BJ (cell line): Measurements from ENCODE around the gene PID1. TPM values are rescaled to one million over a fixed set of nuclear protein-coding genes. Genes with fewer than 3 reads are reported as not detected.
"Not testable (repeated sequence)": the region's sequence is repeated elsewhere in the genome, so short reads cannot be mapped to it uniquely, and the experiment has no call there.

Experiments
- CTCF ChIA-PET: fragments of 350-600 bp; formaldehyde crosslinking; extraction: SDS; loops from one replicate; lab custom pipeline; 2021; ENCODE audit warnings: antibody characterized with exemption, inconsistent platforms; lab: Yijun Ruan, JAX
- POLR2A ChIA-PET: fragments of 300-600 bp; sonication (Branson Sonifier 250); formaldehyde crosslinking; extraction: SDS; loops from one replicate; lab custom pipeline; 2021; ENCODE audit warnings: antibody characterized with exemption; lab: Charles Lee
- DNase-seq: peaks from one replicate; pipeline ENCODE4 v3.0.0-alpha.2; 2011; ENCODE audit warnings: low read depth
- H3K27me3 ChIP-seq: 2 replicates; pipeline ENCODE4 v1.6.0; 2011; ENCODE audit warnings: low read length; ENCODE audit not compliant: control insufficient read depth, insufficient read depth
- H3K36me3 ChIP-seq: 2 replicates; pipeline ENCODE4 v1.5.1; 2011; ENCODE audit warnings: low read length; ENCODE audit not compliant: control insufficient read depth, insufficient read depth
- H3K4me3 ChIP-seq: 2 replicates; pipeline ENCODE4 v1.5.1; 2011; ENCODE audit warnings: low read depth, mild to moderate bottlenecking, control low read depth, low read length
- polyA plus RNA-seq: library from polyadenylated mRNA; depleted of rRNA; stranded (reverse); fragments of >200 nt; gene quantifications from 2 replicates; pipeline ENCODE4 v1.2.3, GENCODE V29; 2011
- TF ChIP-seq, protein P1 (sequence below): IDR thresholded peaks from 2 replicates; pipeline ENCODE4 v1.5.1; 2011; ENCODE audit warnings: low read depth, mild to moderate bottlenecking, control low read depth, inconsistent platforms, low read length, moderate library complexity; ENCODE audit not compliant: insufficient read depth

PID1 gene
- polyA plus RNA-seq, 1 experiment: 8.8 TPM

DNA sequence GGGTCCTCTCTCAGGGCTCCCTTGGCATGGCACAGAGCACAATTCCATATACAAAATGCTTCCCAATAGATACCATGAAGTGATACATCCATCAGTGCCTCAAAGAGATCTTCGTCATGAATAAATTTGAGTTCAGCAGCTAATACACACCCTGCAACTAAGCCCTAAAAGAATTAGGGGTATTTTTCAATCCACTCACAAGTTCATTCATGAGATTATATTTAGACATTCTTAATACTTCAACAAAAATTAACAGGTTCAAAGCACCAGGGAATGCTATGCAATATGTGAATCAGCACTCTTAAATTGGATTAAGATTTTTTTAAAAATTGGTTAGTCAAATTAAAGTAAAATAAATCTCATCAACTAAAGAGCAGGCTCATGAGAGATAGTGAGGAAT lies 79.7 kb downstream of the PID1 start:
- TF ChIP-seq, protein P1, sequence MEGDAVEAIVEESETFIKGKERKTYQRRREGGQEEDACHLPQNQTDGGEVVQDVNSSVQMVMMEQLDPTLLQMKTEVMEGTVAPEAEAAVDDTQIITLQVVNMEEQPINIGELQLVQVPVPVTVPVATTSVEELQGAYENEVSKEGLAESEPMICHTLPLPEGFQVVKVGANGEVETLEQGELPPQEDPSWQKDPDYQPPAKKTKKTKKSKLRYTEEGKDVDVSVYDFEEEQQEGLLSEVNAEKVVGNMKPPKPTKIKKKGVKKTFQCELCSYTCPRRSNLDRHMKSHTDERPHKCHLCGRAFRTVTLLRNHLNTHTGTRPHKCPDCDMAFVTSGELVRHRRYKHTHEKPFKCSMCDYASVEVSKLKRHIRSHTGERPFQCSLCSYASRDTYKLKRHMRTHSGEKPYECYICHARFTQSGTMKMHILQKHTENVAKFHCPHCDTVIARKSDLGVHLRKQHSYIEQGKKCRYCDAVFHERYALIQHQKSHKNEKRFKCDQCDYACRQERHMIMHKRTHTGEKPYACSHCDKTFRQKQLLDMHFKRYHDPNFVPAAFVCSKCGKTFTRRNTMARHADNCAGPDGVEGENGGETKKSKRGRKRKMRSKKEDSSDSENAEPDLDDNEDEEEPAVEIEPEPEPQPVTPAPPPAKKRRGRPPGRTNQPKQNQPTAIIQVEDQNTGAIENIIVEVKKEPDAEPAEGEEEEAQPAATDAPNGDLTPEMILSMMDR: no peak
- H3K27me3 ChIP-seq: no peaks in the 10 kb centered on the region
- H3K4me3 ChIP-seq: no peak overlapping the region
- ChIA-PET CTCF (no interaction called here), POLR2A (no interaction called here)
- DNase-seq: no peak
- no peaks in the 10 kb centered on the region for H3K36me3 ChIP-seq

DNA sequence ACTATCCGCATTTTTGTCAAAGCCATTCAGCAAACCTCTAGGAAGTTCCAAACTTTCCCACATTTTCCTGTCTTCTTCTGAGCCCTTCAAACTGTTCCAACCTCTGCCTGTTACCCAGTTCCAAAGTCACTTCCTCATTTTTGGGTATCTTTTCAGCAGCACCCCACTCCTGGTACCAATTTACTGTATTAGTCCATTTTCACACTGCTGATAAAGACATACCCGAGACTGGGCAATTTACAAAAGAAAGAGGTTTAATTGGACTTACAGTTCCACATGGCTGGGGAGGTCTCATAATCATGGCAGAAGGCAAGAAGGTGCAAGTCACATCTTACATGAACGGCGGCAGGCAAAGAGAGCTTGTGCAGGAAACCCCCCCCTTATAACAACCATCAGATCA lies 84.0 kb downstream of the PID1 start:
- DNase-seq, H3K36me3 ChIP-seq, CTCF ChIA-PET, H3K4me3 ChIP-seq, POLR2A ChIA-PET, H3K27me3 ChIP-seq: not testable (repeated sequence)

DNA sequence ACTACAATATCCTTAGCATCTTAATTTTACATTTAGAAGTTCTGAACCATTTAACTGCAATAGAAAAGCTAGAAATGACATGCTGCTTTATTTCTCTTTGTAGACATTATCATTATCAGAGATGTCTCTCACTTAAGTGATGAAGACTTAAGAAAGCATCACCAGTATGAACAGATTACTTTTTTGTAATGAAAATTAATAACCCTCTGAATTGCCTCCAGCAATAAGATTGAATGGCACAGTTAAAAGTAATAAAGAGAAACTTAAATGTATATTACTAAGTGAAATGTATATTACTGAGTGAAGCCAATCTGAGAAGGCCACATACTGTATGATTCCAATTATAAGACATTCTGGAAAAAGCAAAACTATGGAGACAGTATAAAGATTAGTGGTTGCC lies 89.4 kb downstream of the PID1 start:
- H3K4me3 ChIP-seq: no peak overlapping the region
- no peaks in the 10 kb centered on the region for H3K27me3 ChIP-seq
- ChIA-PET CTCF (no interaction called here), POLR2A (no interaction called here)
- DNase-seq: no peak
- H3K36me3 ChIP-seq: no peaks in the 10 kb centered on the region
- TF ChIP-seq, protein P1: no peak

DNA sequence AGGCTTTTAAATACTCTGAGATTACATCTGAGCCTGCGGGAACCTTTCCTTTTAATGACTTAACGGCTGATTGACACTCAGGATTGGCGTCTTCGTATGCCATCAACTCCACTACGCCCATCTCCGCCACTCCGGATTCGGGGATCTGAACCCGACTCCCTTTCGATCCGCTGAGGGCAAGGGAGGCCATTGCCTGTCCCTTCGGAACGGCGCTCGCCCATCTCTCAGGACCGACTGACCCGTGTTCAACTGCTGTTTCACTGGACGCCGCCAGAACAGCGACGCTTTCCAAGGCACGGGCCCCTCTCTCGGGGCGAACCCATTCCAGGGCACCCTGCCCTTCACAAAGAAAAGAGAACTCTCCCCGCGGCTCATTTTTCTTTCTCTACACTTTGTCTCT lies 90.4 kb downstream of the PID1 start:
- TF ChIP-seq, protein P1: no peak
- no peaks in the 10 kb centered on the region for H3K36me3 ChIP-seq
- CTCF ChIA-PET: no interaction called here
- H3K27me3 ChIP-seq: no peaks in the 10 kb centered on the region
- no peak for DNase-seq
- POLR2A ChIA-PET: no interaction called here
- no peak overlapping the region for H3K4me3 ChIP-seq

DNA sequence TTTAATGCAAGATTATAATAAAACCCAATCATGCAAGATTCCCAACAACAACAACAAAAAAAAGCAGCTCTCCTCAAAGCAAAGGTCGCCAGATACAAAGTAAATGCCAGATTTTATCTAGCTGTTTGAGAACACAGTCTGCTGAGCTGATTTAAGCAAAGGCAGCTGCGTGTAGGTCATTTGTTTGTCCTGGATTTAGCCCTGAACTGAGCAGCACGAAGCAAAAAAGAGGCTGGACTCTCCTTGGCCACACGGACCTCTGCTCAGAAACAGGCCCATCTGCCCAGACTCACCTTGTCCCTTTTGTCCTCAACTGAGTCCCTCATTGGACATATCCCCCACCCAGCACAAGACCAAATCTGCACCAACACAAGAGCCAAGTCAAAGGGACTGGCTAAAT lies 91.5 kb downstream of the PID1 start:
- no peak for DNase-seq
- ChIA-PET CTCF (no interaction called here), POLR2A (no interaction called here)
- H3K36me3 ChIP-seq: no peaks in the 10 kb centered on the region
- H3K4me3 ChIP-seq: no peak overlapping the region
- TF ChIP-seq, protein P1: no peak
- no peaks in the 10 kb centered on the region for H3K27me3 ChIP-seq

DNA sequence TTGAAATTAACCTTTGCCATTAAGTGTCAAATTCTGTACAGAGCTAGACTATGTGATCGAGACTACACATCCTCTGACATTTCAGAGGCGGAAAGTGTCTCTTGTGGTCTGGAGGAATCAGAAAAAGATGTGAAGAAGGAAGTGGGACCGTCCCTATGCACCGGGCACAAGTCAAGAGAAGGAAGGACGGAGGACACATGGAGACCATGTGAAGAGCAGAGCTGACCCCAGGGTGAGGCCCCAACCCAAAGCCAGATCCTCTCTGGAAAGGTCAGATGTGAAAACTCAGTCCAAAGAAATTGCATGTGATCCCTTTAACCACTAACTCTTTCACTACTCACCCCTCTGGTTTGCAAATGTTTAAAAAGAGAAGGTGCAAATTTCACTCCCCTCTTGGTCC lies 92.4 kb downstream of the PID1 start:
- CTCF ChIA-PET: no interaction called here

More for the DNA sequence above, 92.4 kb downstream of the PID1 start:
- POLR2A ChIA-PET: no interaction called here
- TF ChIP-seq, protein P1: no peak
- no peak overlapping the region for H3K4me3 ChIP-seq
- DNase-seq: no peak
- no peaks in the 10 kb centered on the region for H3K27me3 ChIP-seq
- H3K36me3 ChIP-seq: no peaks in the 10 kb centered on the region
